KOPT-K1 (cell line): Measurements from ENCODE around the gene PRDM4.

Source experiments
- H3K27ac ChIP-seq: fragments of 200-600 bp; sonication (generic); 2 replicates; pipeline ENCODE4 v1.5.1; 2016; ENCODE audit warnings: antibody characterized with exemption, mild to moderate bottlenecking, low read depth, low read length; ENCODE audit not compliant: poor library complexity, severe bottlenecking
- H3K36me3 ChIP-seq: fragments of 200-600 bp; sonication (generic); 2 replicates; pipeline ENCODE4 v1.5.1; 2017; ENCODE audit warnings: antibody characterized with exemption, mild to moderate bottlenecking, low read length, moderate library complexity; ENCODE audit not compliant: insufficient read depth
- H3K9me3 ChIP-seq: fragments of 200-600 bp; sonication (generic); 2 replicates; pipeline ENCODE4 v1.5.1; 2017; ENCODE audit warnings: antibody characterized with exemption, low read length, mild to moderate bottlenecking; ENCODE audit not compliant: insufficient read depth, poor library complexity, severe bottlenecking

Gene PRDM4

GRCh38 chr12:107779077-107779831 is 18.3 kb upstream of the PRDM4 start:
- H3K36me3 ChIP-seq: no peaks in the 10 kb centered on the region
- H3K9me3 ChIP-seq: no peaks in the 10 kb centered on the region
- H3K27ac ChIP-seq: no peak overlapping the region

- H3K9me3 ChIP-seq: no peaks in the 10 kb centered on the region
- no peaks in the 10 kb centered on the region for H3K36me3 ChIP-seq
- no peak overlapping the region for H3K27ac ChIP-seq
Measured at GRCh38 chr12:107778383-107779025, 17.6 kb upstream of the PRDM4 start.

GRCh38 chr12:107776171-107776570 is 15.2 kb upstream of the PRDM4 start:
- Histone ChIP-seq H3K27ac (no peak overlapping the region), H3K9me3 (no peaks in the 10 kb centered on the region), H3K36me3 (no peaks in the 10 kb centered on the region)

GRCh38 chr12:107775093-107775721 is 14.3 kb upstream of the PRDM4 start:
- Histone ChIP-seq H3K36me3 (no peaks in the 10 kb centered on the region), H3K9me3 (no peaks in the 10 kb centered on the region), H3K27ac (no peak overlapping the region)

- H3K9me3 ChIP-seq: no peaks in the 10 kb centered on the region
- peak within 1 kb of the TSS; percentile 11 for H3K27ac ChIP-seq
- no peaks in the 10 kb centered on the region for H3K36me3 ChIP-seq
Measured at GRCh38 chr12:107774349-107775029, 13.6 kb upstream of the PRDM4 start, which contains the start of gene ASCL4. ASCL4 (plus strand) TSS chr12:107774704; CDS start chr12:107775219, 515 bp downstream.

- Histone ChIP-seq H3K27ac (no peak overlapping the region), H3K9me3 (no peaks in the 10 kb centered on the region)
Measured at GRCh38 chr12:107767466-107767865, 6.5 kb upstream of the PRDM4 start.

GRCh38 chr12:107765316-107765715 is 4.4 kb upstream of the PRDM4 start:
- Histone ChIP-seq H3K27ac (no peak overlapping the region), H3K36me3 (no peaks in the 10 kb centered on the region), H3K9me3 (no peaks in the 10 kb centered on the region)

More at GRCh38 chr12:107767466-107767865, 6.5 kb upstream of the PRDM4 start:
- no peaks in the 10 kb centered on the region for H3K36me3 ChIP-seq

GRCh38 chr12:107764626-107765025 is 3.7 kb upstream of the PRDM4 start:
- H3K9me3 ChIP-seq: no peaks in the 10 kb centered on the region
- no peak overlapping the region for H3K27ac ChIP-seq
- H3K36me3 ChIP-seq: no peaks in the 10 kb centered on the region

- Histone ChIP-seq H3K9me3 (no peaks in the 10 kb centered on the region), H3K27ac (no peak overlapping the region)
Measured at GRCh38 chr12:107762874-107763273, 1.9 kb upstream of the PRDM4 start.

GRCh38 chr12:107761502-107761904 is 566 bp upstream of the PRDM4 start:
- Histone ChIP-seq H3K27ac (peak overlapping the region; percentile 66), H3K9me3 (no peaks in the 10 kb centered on the region)

More at GRCh38 chr12:107762874-107763273, 1.9 kb upstream of the PRDM4 start:
- H3K36me3 ChIP-seq: peaks cover 13% of the 10 kb centered on the region

GRCh38 chr12:107760207-107760808 is 629 bp downstream of the PRDM4 start:
- H3K36me3 ChIP-seq: peaks cover 38% of the 10 kb centered on the region
- peak overlapping the region; percentile 66 for H3K27ac ChIP-seq

More at GRCh38 chr12:107761502-107761904, 566 bp upstream of the PRDM4 start:
- H3K36me3 ChIP-seq: peaks cover 26% of the 10 kb centered on the region

GRCh38 chr12:107759410-107759809 is 1.5 kb downstream of the PRDM4 start:
- Histone ChIP-seq H3K9me3 (no peaks in the 10 kb centered on the region), H3K27ac (no peak overlapping the region), H3K36me3 (peaks cover 47% of the 10 kb centered on the region)

More at GRCh38 chr12:107760207-107760808, 629 bp downstream of the PRDM4 start:
- H3K9me3 ChIP-seq: no peaks in the 10 kb centered on the region

- H3K27ac ChIP-seq: no peak overlapping the region
- H3K9me3 ChIP-seq: no peaks in the 10 kb centered on the region
- H3K36me3 ChIP-seq: peaks cover 100% of the 10 kb centered on the region
Measured at GRCh38 chr12:107749083-107749482, 11.9 kb downstream of the PRDM4 start.

- Histone ChIP-seq H3K9me3 (no peaks in the 10 kb centered on the region), H3K36me3 (peaks cover 100% of the 10 kb centered on the region), H3K27ac (no peak overlapping the region)
Measured at GRCh38 chr12:107748472-107748871, 12.5 kb downstream of the PRDM4 start.
